Measurements from ENCODE around the gene SLC17A2.

Gene SLC17A2

GRCh38 chr6:25930532-25931410 is at the start of gene SLC17A2:
Gene SLC17A2 (minus strand): TSS chr6:25930691. CDS start chr6:25925796, 4,895 bp downstream.
- H3K4me1 Mint-ChIP-seq = peaks cover 6% of the 10 kb centered on the region
- H3K27me3 Mint-ChIP-seq = peaks cover 9% of the 10 kb centered on the region
- H3K36me3 Mint-ChIP-seq = no peaks in the 10 kb centered on the region
- ATAC-seq = no peak
- H3K9me3 Mint-ChIP-seq = no peaks in the 10 kb centered on the region
- no peak within 1 kb of the TSS for H3K27ac Mint-ChIP-seq
- no peak within 1 kb of the TSS for H3K4me3 Mint-ChIP-seq

- no peak for ATAC-seq
- Mint-ChIP-seq H3K27me3 (no peaks in the 10 kb centered on the region), H3K4me3 (no peak overlapping the region), H3K36me3 (peaks cover 67% of the 10 kb centered on the region), H3K4me1 (peaks cover 51% of the 10 kb centered on the region), H3K27ac (peak overlapping the region; percentile 42), H3K9me3 (no peaks in the 10 kb centered on the region)
Measured at GRCh38 chr6:25975923-25976560, 45.6 kb upstream of the SLC17A2 start.

- H3K4me3 Mint-ChIP-seq = no peak overlapping the region
- no peaks in the 10 kb centered on the region for H3K27me3 Mint-ChIP-seq
- peaks cover 58% of the 10 kb centered on the region for H3K4me1 Mint-ChIP-seq
- H3K36me3 Mint-ChIP-seq = peaks cover 73% of the 10 kb centered on the region
- no peak overlapping the region for H3K27ac Mint-ChIP-seq
- H3K9me3 Mint-ChIP-seq = no peaks in the 10 kb centered on the region
- ATAC-seq = no peak
Measured at GRCh38 chr6:25973923-25974555, 43.5 kb upstream of the SLC17A2 start.

- H3K4me3 Mint-ChIP-seq = no peak overlapping the region
- H3K27me3 Mint-ChIP-seq = no peaks in the 10 kb centered on the region
- no peaks in the 10 kb centered on the region for H3K9me3 Mint-ChIP-seq
- peaks cover 80% of the 10 kb centered on the region for H3K36me3 Mint-ChIP-seq
- peaks cover 67% of the 10 kb centered on the region for H3K4me1 Mint-ChIP-seq
- ATAC-seq = no peak
- no peak overlapping the region for H3K27ac Mint-ChIP-seq
Measured at GRCh38 chr6:25972902-25973301, 42.4 kb upstream of the SLC17A2 start.

- H3K27me3 Mint-ChIP-seq = no peaks in the 10 kb centered on the region
- no peaks in the 10 kb centered on the region for H3K9me3 Mint-ChIP-seq
- H3K4me1 Mint-ChIP-seq = peaks cover 67% of the 10 kb centered on the region
- H3K27ac Mint-ChIP-seq = peak overlapping the region; percentile 12
- peaks cover 80% of the 10 kb centered on the region for H3K36me3 Mint-ChIP-seq
- ATAC-seq = no peak
- no peak overlapping the region for H3K4me3 Mint-ChIP-seq
Measured at GRCh38 chr6:25972128-25972527, 41.6 kb upstream of the SLC17A2 start.

- no peak for ATAC-seq
- no peak overlapping the region for H3K4me3 Mint-ChIP-seq
- peaks cover 80% of the 10 kb centered on the region for H3K36me3 Mint-ChIP-seq
- peaks cover 67% of the 10 kb centered on the region for H3K4me1 Mint-ChIP-seq
- H3K27me3 Mint-ChIP-seq = no peaks in the 10 kb centered on the region
- no peaks in the 10 kb centered on the region for H3K9me3 Mint-ChIP-seq
- H3K27ac Mint-ChIP-seq = peak overlapping the region; percentile 12
Measured at GRCh38 chr6:25971187-25971821, 40.8 kb upstream of the SLC17A2 start.

- peaks cover 82% of the 10 kb centered on the region for H3K4me1 Mint-ChIP-seq
- H3K36me3 Mint-ChIP-seq = peaks cover 81% of the 10 kb centered on the region
- peak overlapping the region; percentile 20 for H3K4me3 Mint-ChIP-seq
- ATAC-seq = no peak
- H3K27me3 Mint-ChIP-seq = no peaks in the 10 kb centered on the region
- H3K9me3 Mint-ChIP-seq = no peaks in the 10 kb centered on the region
- no peak overlapping the region for H3K27ac Mint-ChIP-seq
Measured at GRCh38 chr6:25968769-25969168, 38.3 kb upstream of the SLC17A2 start.

GRCh38 chr6:25966711-25967110 is 36.2 kb upstream of the SLC17A2 start:
- Mint-ChIP-seq H3K27ac (peak overlapping the region; percentile 75), H3K36me3 (peaks cover 69% of the 10 kb centered on the region), H3K4me1 (peaks cover 89% of the 10 kb centered on the region), H3K9me3 (no peaks in the 10 kb centered on the region), H3K27me3 (no peaks in the 10 kb centered on the region), H3K4me3 (peak overlapping the region; percentile 80)
- ATAC-seq = no peak

GRCh38 chr6:25965058-25965457 is 34.6 kb upstream of the SLC17A2 start:
- peak overlapping the region; percentile 97 for H3K27ac Mint-ChIP-seq
- no peak for ATAC-seq
- peaks cover 89% of the 10 kb centered on the region for H3K4me1 Mint-ChIP-seq
- H3K27me3 Mint-ChIP-seq = no peaks in the 10 kb centered on the region
- peak overlapping the region; percentile 74 for H3K4me3 Mint-ChIP-seq
- no peaks in the 10 kb centered on the region for H3K9me3 Mint-ChIP-seq
- peaks cover 53% of the 10 kb centered on the region for H3K36me3 Mint-ChIP-seq

- Mint-ChIP-seq H3K36me3 (peaks cover 41% of the 10 kb centered on the region), H3K9me3 (peaks cover 6% of the 10 kb centered on the region), H3K4me3 (peak overlapping the region; percentile 98), H3K27me3 (no peaks in the 10 kb centered on the region), H3K27ac (peak overlapping the region; percentile 97), H3K4me1 (peaks cover 92% of the 10 kb centered on the region)
- no peak for ATAC-seq
Measured at GRCh38 chr6:25963426-25964123, 33.1 kb upstream of the SLC17A2 start.

- H3K9me3 Mint-ChIP-seq = peaks cover 6% of the 10 kb centered on the region
- H3K36me3 Mint-ChIP-seq = peaks cover 30% of the 10 kb centered on the region
- peak; percentile 95 for ATAC-seq
- no peaks in the 10 kb centered on the region for H3K27me3 Mint-ChIP-seq
- peak within 1 kb of the TSS; percentile 97 for H3K27ac Mint-ChIP-seq
- H3K4me1 Mint-ChIP-seq = peaks cover 86% of the 10 kb centered on the region
- H3K4me3 Mint-ChIP-seq = peak within 1 kb of the TSS; percentile 98
Measured at GRCh38 chr6:25962149-25963127, 31.9 kb upstream of the SLC17A2 start, which contains the start of gene TRIM38. Gene TRIM38 (plus strand): TSS chr6:25962802. CDS start chr6:25966523, 3,721 bp downstream.

GRCh38 chr6:25961619-25962148 is 31.2 kb upstream of the SLC17A2 start:
- Mint-ChIP-seq H3K4me3 (peak overlapping the region; percentile 98), H3K27me3 (no peaks in the 10 kb centered on the region), H3K9me3 (peaks cover 6% of the 10 kb centered on the region), H3K4me1 (peaks cover 79% of the 10 kb centered on the region), H3K36me3 (peaks cover 22% of the 10 kb centered on the region), H3K27ac (peak overlapping the region; percentile 97)
- ATAC-seq = no peak

- Mint-ChIP-seq H3K27ac (peak overlapping the region; percentile 97), H3K27me3 (no peaks in the 10 kb centered on the region), H3K4me1 (peaks cover 75% of the 10 kb centered on the region), H3K4me3 (no peak overlapping the region), H3K36me3 (peaks cover 16% of the 10 kb centered on the region), H3K9me3 (peaks cover 6% of the 10 kb centered on the region)
- no peak for ATAC-seq
Measured at GRCh38 chr6:25960734-25961133, 30.2 kb upstream of the SLC17A2 start.
